K562 (cell line): ENCODE results near the gene PWP2. TPM values are rescaled to one million over a fixed set of nuclear protein-coding genes. Genes with fewer than 3 reads are reported as not detected.

Experiments
- ATAC-seq: fragments of 200-7000 bp; cut with Tn5 transposase; 3 replicates; pipeline ENCODE4 v1.9.1; 2020; ENCODE audit warnings: moderate library complexity
- BruUV-seq: library from RNA; stranded (reverse); fragments of 400-500 nt; replicated peaks from 2 replicates; lab custom pipeline; 2021; lab: Mats Ljungman, UMichigan
- CTCF ChIA-PET: fragments of 300-600 bp; formaldehyde crosslinking; extraction: SDS; loops from one replicate; lab custom pipeline; 2021; ENCODE audit warnings: low intra/inter-chr PET ratio; lab: Yijun Ruan, JAX
- POLR2A ChIA-PET: fragments of 300-600, 350-650 bp; sonication (Branson Sonifier 250); formaldehyde crosslinking; extraction: SDS; loops from one replicate; lab custom pipeline; 2021; ENCODE audit warnings: antibody characterized with exemption, inconsistent platforms; lab: Yijun Ruan, JAX
- DNase-seq, 4 experiments: peaks; one replicate each; pipeline versions ENCODE4 v3.0.0 to v3.0.0-alpha.2; 2011 to 2018; ENCODE audit warnings: low spot score in 3 of 4, mixed read lengths in 3 of 4; ENCODE audit errors: extremely low read depth in 1 of 4
- FAIRE-seq: peaks from 2 replicates; lab custom pipeline; 2011; peaks lifted over from hg19 to GRCh38; lab: Jason Lieb, UNC
- H2AFZ ChIP-seq: 2 replicates; pipeline ENCODE4 v1.6.0; 2011; ENCODE audit warnings: low read depth, low read length, control low read depth, inconsistent platforms
- H3K27ac ChIP-seq: fragments of 200-600 bp; 3 replicates; pipeline ENCODE4 v1.8.0; 2011; ENCODE audit warnings: low read depth, mild to moderate bottlenecking, control low read depth, inconsistent platforms, low read length, moderate library complexity, mixed read lengths; ENCODE audit errors: extremely low read depth
- H3K27me3 ChIP-seq, 2 experiments: fragments of 300-600 bp in 1 of 2; 2 replicates in 1 of 2; 3 replicates in 1 of 2; pipeline versions ENCODE4 v1.6.0 to v1.8.0; 2011; ENCODE audit warnings: inconsistent platforms in 2 of 2, low read length in 2 of 2, mild to moderate bottlenecking in 1 of 2, mixed read lengths in 1 of 2, moderate library complexity in 1 of 2; ENCODE audit not compliant: control insufficient read depth in 2 of 2, insufficient read depth in 2 of 2
- H3K36me3 ChIP-seq: fragments of 300-600 bp; 3 replicates; pipeline ENCODE4 v1.8.0; 2011; ENCODE audit warnings: mild to moderate bottlenecking, low read length, inconsistent platforms; ENCODE audit not compliant: control insufficient read depth, insufficient read depth
- H3K4me1 ChIP-seq, 2 experiments: fragments of 200-600 bp in 1 of 2; replicated peaks in 1 of 2; 2 replicates in 1 of 2; 3 replicates in 1 of 2; pipeline versions ENCODE4 v1.5.1 to v1.8.0; 2011; ENCODE audit warnings: inconsistent platforms in 2 of 2, low read length in 2 of 2, mild to moderate bottlenecking in 1 of 2, mixed read lengths in 1 of 2, moderate library complexity in 1 of 2; ENCODE audit not compliant: control insufficient read depth in 2 of 2, insufficient read depth in 2 of 2
- H3K4me2 ChIP-seq: 2 replicates; pipeline ENCODE4 v1.6.1; 2011; ENCODE audit warnings: low read length, control low read depth, inconsistent platforms, mixed read lengths; ENCODE audit not compliant: insufficient read depth
- H3K4me3 ChIP-seq: fragments of 200-600 bp; sonication (generic), shearing (Covaris generic); 2 replicates; pipeline ENCODE4 v1.5.1; 2016; ENCODE audit warnings: control low read depth, inconsistent platforms
- H3K79me2 ChIP-seq: fragments of 200-600 bp; 3 replicates; pipeline ENCODE4 v1.8.0; 2011; ENCODE audit warnings: low read length, inconsistent platforms; ENCODE audit not compliant: control insufficient read depth, insufficient read depth
- H3K9ac ChIP-seq, 2 experiments: 2 replicates each; pipeline versions ENCODE4 v1.6.0 to v1.6.1; 2011; ENCODE audit warnings: low read depth in 2 of 2, low read length in 2 of 2, control low read depth in 1 of 2, inconsistent platforms in 1 of 2, mild to moderate bottlenecking in 1 of 2, mixed read lengths in 1 of 2; ENCODE audit not compliant: insufficient read depth in 1 of 2
- H3K9me1 ChIP-seq: one replicate; pipeline ENCODE4 v1.6.0; 2011; ENCODE audit warnings: inconsistent platforms, mild to moderate bottlenecking, low read length, moderate library complexity; ENCODE audit not compliant: control insufficient read depth, insufficient read depth
- H3K9me3 ChIP-seq: replicated peaks from 2 replicates; pipeline ENCODE4 v1.5.1; 2011; ENCODE audit warnings: low read depth, low read length, inconsistent platforms; ENCODE audit not compliant: control insufficient read depth, insufficient read depth
- H4K20me1 ChIP-seq: replicated peaks from 2 replicates; pipeline ENCODE4 v1.6.1; 2011; ENCODE audit warnings: low read length, inconsistent platforms, mixed read lengths; ENCODE audit not compliant: control insufficient read depth, insufficient read depth
- FOXK1 ChIP-seq: sonication (generic); formaldehyde crosslinking; IDR thresholded peaks from 2 replicates; pipeline ENCODE4 v1.8.0; 2022; ENCODE audit warnings: missing genetic modification reagents, mild to moderate bottlenecking, borderline replicate concordance
- MAFK ChIP-seq: IDR thresholded peaks from 2 replicates; pipeline ENCODE4 v1.6.1; 2011; ENCODE audit warnings: low read length, improper control_type of control experiment
- MCM7 ChIP-seq, 2 experiments: fragments of 450-650 bp; IDR thresholded peaks; 2 replicates each; pipeline ENCODE4 v1.6.1; 2016 to 2018
- NCOA4 ChIP-seq: fragments of 450-650 bp; IDR thresholded peaks from 2 replicates; pipeline ENCODE4 v1.6.1; 2018; ENCODE audit warnings: mild to moderate bottlenecking; ENCODE audit not compliant: partially characterized antibody
- PTRF ChIP-seq: fragments of 450-650 bp; IDR thresholded peaks from 2 replicates; pipeline ENCODE4 v1.6.1; 2016; ENCODE audit warnings: mild to moderate bottlenecking, missing genetic modification characterization, missing compliant biosample characterization
- RNF2 ChIP-seq: sonication (generic); IDR thresholded peaks from 2 replicates; pipeline ENCODE4 v1.6.1; 2016
- ZKSCAN8 ChIP-seq: fragments of 200-800 bp; sonication (Bioruptor generic); IDR thresholded peaks from 2 replicates; pipeline ENCODE4 v1.6.1; 2016; ENCODE audit warnings: missing genetic modification characterization, missing compliant biosample characterization
- ZNF232 ChIP-seq: sonication (generic); formaldehyde crosslinking; IDR thresholded peaks from 2 replicates; pipeline ENCODE4 v1.8.0; 2022; ENCODE audit warnings: mild to moderate bottlenecking, missing genetic modification reagents
- ZNF444 ChIP-seq: fragments of 250-450 bp; sonication (Bioruptor Pico); IDR thresholded peaks from 2 replicates; pipeline ENCODE4 v1.4.0; 2020; ENCODE audit warnings: mild to moderate bottlenecking, moderate library complexity
- WGBS: fragments of 100-300 bp; shearing (Covaris generic); methylation state at CpG from one replicate; pipeline ENCODE4 v1.1.6; 2016; ENCODE audit warnings: low coverage, mixed read lengths; ENCODE audit not compliant: insufficient coverage; ENCODE audit errors: missing lambda C conversion rate; 5-methylcytosine and 5-hydroxymethylcytosine counted together
- in situ Hi-C: fragments of 300-500 bp; cut with MboI; formaldehyde crosslinking; loops from 4 replicates; pipeline ENCODE4 v1.15.0; 2018; ENCODE audit warnings: inconsistent platforms, mixed read lengths
- intact Hi-C: fragments of 100-400 bp; cut with micrococcal nuclease; formaldehyde crosslinking; loops from 2 replicates; pipeline ENCODE4 v1.14.2; 2022
- polyA plus RNA-seq, 8 experiments: library from polyadenylated mRNA; depleted of rRNA in 4 of 8; stranded (reverse) in 5 of 8; unstranded in 3 of 8; fragments of >200 nt; fragmentation: Nextera tagmentation in 2 of 8; fragmentation: Illumina TruSeq in 1 of 8; extraction: Ambion mirVana in 2 of 8; extraction: Trizol in 1 of 8; gene quantifications; 2 replicates each; pipeline versions ENCODE4 v1.2.1 to v1.2.3, GENCODE V29; 2011 to 2014; ENCODE audit warnings: inconsistent platforms in 1 of 8, missing spikeins in 1 of 8
- total RNA-seq, 7 experiments: library from RNA; depleted of rRNA in 6 of 7; stranded (reverse); fragments of >200 nt in 6 of 7; fragmentation: Illumina TruSeq in 2 of 7; extraction: Trizol in 2 of 7; gene quantifications; 2 replicates each; pipeline versions ENCODE4 v1.2.1 to v1.2.3, GENCODE V29; 2011 to 2021; ENCODE audit warnings: low replicate concordance in 1 of 7

PWP2 gene
- total and polyA plus RNA-seq, 9 of the 15 experiments (the other 6 are each of a cell fraction or from before 2014, with no cell fraction given) = 0.72 to 57.6 (median 31.1) TPM

GRCh38 chr21:44058981-44059380 is 48.2 kb upstream of the PWP2 start:
- no peak overlapping the region for H3K4me3 ChIP-seq
- H4K20me1 ChIP-seq = no peaks in the 10 kb centered on the region
- ATAC-seq = no peak
- no peaks in the 10 kb centered on the region for H3K9me1 ChIP-seq
- intact Hi-C loops (no loop called here), in situ Hi-C loops (no loop called here)
- no peak for FAIRE-seq
- H3K9ac ChIP-seq = no peak overlapping the region
- BruUV-seq = no TSS peak
- no peak overlapping the region for H3K4me2 ChIP-seq
- H3K27ac ChIP-seq = no peak overlapping the region
- H2AFZ ChIP-seq = no peak overlapping the region
- H3K79me2 ChIP-seq = peaks cover 5% of the 10 kb centered on the region; the same call in 1 of the 3 replicates
- peaks cover 87% of the 10 kb centered on the region for H3K36me3 ChIP-seq
- no peaks in the 10 kb centered on the region for H3K9me3 ChIP-seq
- 89% methylated on average over 17 of the region's 17 CpGs for WGBS
- CTCF ChIA-PET = no interaction called here
- peaks cover 3 to 7% of the 10 kb centered on the region in 2 experiments; a peak in 4 of 5 replicates for H3K4me1 ChIP-seq
- H3K27me3 ChIP-seq = no peaks in the 10 kb centered on the region
- TF ChIP-seq ZNF444 = no peak
- no peak for TF ChIP-seq MCM7 (IDR thresholded peaks at IDR 0.05)
- no peak for TF ChIP-seq FOXK1 (CRISPR knock-in tag)
- TF ChIP-seq PTRF (tag) = no peak
- TF ChIP-seq MAFK = no peak
- no peak for TF ChIP-seq NCOA4
- TF ChIP-seq RNF2 = no peak
- no peak for TF ChIP-seq ZNF232 (CRISPR knock-in tag)
- TF ChIP-seq ZKSCAN8 (CRISPR knock-in tag) = no peak
- TF ChIP-seq, all 486 proteins: peak for 0
- POLR2A ChIA-PET = interaction anchor here (0.5 to 1.6 kb wide), 6 partner anchors 9 to 1466 kb away, joined by 3 to 6 read pairs (median 3); no protein-coding TSS in a partner anchor
- no peak for DNase-seq
